A673 (cell line): Measurements from ENCODE around the gene ANO1. TPM values are rescaled to one million over a fixed set of nuclear protein-coding genes. Genes with fewer than 3 reads are reported as not detected.

Experiments
- BruUV-seq: library from RNA; stranded (reverse); fragments of 400-500 nt; replicated peaks from 2 replicates; lab custom pipeline; 2021; lab: Mats Ljungman, UMichigan
- CTCF ChIA-PET: fragments of 300-600 bp; sonication (Branson Sonifier 250); formaldehyde crosslinking; loops from one replicate; lab custom pipeline; 2022; ENCODE audit warnings: antibody characterized with exemption; lab: Charles Lee
- POLR2A ChIA-PET: fragments of 300-600 bp; sonication (Branson Sonifier 250); formaldehyde crosslinking; loops from one replicate; lab custom pipeline; 2022; ENCODE audit warnings: antibody characterized with exemption; ENCODE audit not compliant: low non-redundant PET; lab: Charles Lee
- DNase-seq: peaks from one replicate; pipeline ENCODE4 v3.0.0-alpha.2; 2015; ENCODE audit warnings: low spot score
- H3K27ac ChIP-seq: fragments of 200-600 bp; sonication (generic); 2 replicates; pipeline ENCODE4 v1.5.1; 2016; ENCODE audit warnings: mixed run types, low read depth, mild to moderate bottlenecking, mixed read lengths, antibody characterized with exemption, low read length; ENCODE audit not compliant: poor library complexity, severe bottlenecking
- H3K27me3 ChIP-seq: fragments of 200-600 bp; sonication (generic); replicated peaks from 2 replicates; pipeline ENCODE4 v1.6.1; 2017; ENCODE audit warnings: mixed run types, low read depth, mild to moderate bottlenecking, mixed read lengths, antibody characterized with exemption, low read length; ENCODE audit not compliant: insufficient read depth, poor library complexity
- H3K36me3 ChIP-seq: fragments of 200-600 bp; sonication (generic); 2 replicates; pipeline ENCODE4 v1.6.1; 2016; ENCODE audit warnings: mixed run types, mild to moderate bottlenecking, mixed read lengths, antibody characterized with exemption, low read length; ENCODE audit not compliant: insufficient read depth, poor library complexity, severe bottlenecking
- H3K4me1 ChIP-seq: fragments of 200-600 bp; sonication (generic); 2 replicates; pipeline ENCODE4 v1.6.1; 2017; ENCODE audit warnings: mixed run types, mild to moderate bottlenecking, mixed read lengths, antibody characterized with exemption, low read length; ENCODE audit not compliant: insufficient read depth, poor library complexity, severe bottlenecking
- H3K4me3 ChIP-seq: fragments of 200-600 bp; sonication (generic); 2 replicates; pipeline ENCODE4 v1.5.1; 2016; ENCODE audit warnings: low read depth, mixed run types, mild to moderate bottlenecking, mixed read lengths, low read length; ENCODE audit not compliant: poor library complexity, severe bottlenecking
- H3K9me3 ChIP-seq: fragments of 200-600 bp; sonication (generic); 2 replicates; pipeline ENCODE4 v1.6.1; 2016; ENCODE audit warnings: mixed run types, low read depth, mild to moderate bottlenecking, mixed read lengths, antibody characterized with exemption, low read length; ENCODE audit not compliant: poor library complexity, severe bottlenecking
- CTCF ChIP-seq: fragments of 300-800, 200-600 bp; sonication (generic); conservative IDR thresholded peaks from 2 replicates; pipeline ENCODE4 v1.5.1; 2017; ENCODE audit warnings: low read depth, mild to moderate bottlenecking, antibody characterized with exemption, low read length, moderate library complexity, mixed read lengths
- EZH2 ChIP-seq: fragments of 200-600 bp; sonication (generic); IDR thresholded peaks from 2 replicates; pipeline ENCODE4 v1.6.1; 2017; ENCODE audit warnings: borderline replicate concordance, low read depth, mild to moderate bottlenecking, mixed read lengths, antibody characterized with exemption, low read length; ENCODE audit not compliant: poor library complexity, severe bottlenecking
- intact Hi-C: fragments of 100-400 bp; cut with micrococcal nuclease; formaldehyde crosslinking; loops from one replicate; pipeline ENCODE4 v1.10.0; 2022; ENCODE audit not compliant: unreplicated experiment
- total RNA-seq: library from RNA; stranded (reverse); gene quantifications from 2 replicates; pipeline ENCODE4 v1.2.3, GENCODE V29; 2021

The ANO1 gene
- total RNA-seq, 1 experiment from 2014 or later = 0.90 TPM

GRCh38 chr11:70230840-70231710 is 153.0 kb downstream of the ANO1 start:
- Histone ChIP-seq H3K27ac (no peak overlapping the region), H3K4me1 (no peaks in the 10 kb centered on the region), H3K36me3 (no peaks in the 10 kb centered on the region), H3K9me3 (no peaks in the 10 kb centered on the region), H3K4me3 (no peak overlapping the region), H3K27me3 (no peaks in the 10 kb centered on the region)
- CTCF ChIA-PET = no interaction called here
- intact Hi-C loops = no loop called here
- BruUV-seq = no TSS peak
- TF ChIP-seq EZH2 (no peak), CTCF (no peak)
- POLR2A ChIA-PET = interaction anchor here (0.7 kb wide), 2 partner anchors 158 to 582 kb away, joined by 3 to 4 read pairs; no protein-coding TSS in a partner anchor
- DNase-seq = no peak

- no peak overlapping the region for H3K27ac ChIP-seq
- BruUV-seq = no TSS peak
- CTCF ChIA-PET = no interaction called here
- H3K27me3 ChIP-seq = no peaks in the 10 kb centered on the region
- H3K9me3 ChIP-seq = no peaks in the 10 kb centered on the region
- TF ChIP-seq EZH2 (no peak), CTCF (no peak)
- intact Hi-C loops = no loop called here
- H3K36me3 ChIP-seq = no peaks in the 10 kb centered on the region
- no peak for DNase-seq
- no peaks in the 10 kb centered on the region for H3K4me1 ChIP-seq
- H3K4me3 ChIP-seq = no peak overlapping the region
- POLR2A ChIA-PET = interaction anchor here (0.6 kb wide), 1 partner anchor 26 kb away, joined by 5 read pairs; no protein-coding TSS in a partner anchor
Observed at GRCh38 chr11:70233034-70233433, 154.9 kb downstream of the ANO1 start.

GRCh38 chr11:70233511-70233934 is 155.4 kb downstream of the ANO1 start:
- intact Hi-C loops = no loop called here
- no peak overlapping the region for H3K4me3 ChIP-seq
- H3K27me3 ChIP-seq = no peaks in the 10 kb centered on the region
- no TSS peak for BruUV-seq
- TF ChIP-seq CTCF (no peak), EZH2 (no peak)
- no peaks in the 10 kb centered on the region for H3K9me3 ChIP-seq
- no peaks in the 10 kb centered on the region for H3K4me1 ChIP-seq
- ChIA-PET POLR2A (no interaction called here), CTCF (no interaction called here)
- H3K27ac ChIP-seq = no peak overlapping the region
- no peaks in the 10 kb centered on the region for H3K36me3 ChIP-seq
- DNase-seq = no peak
